CD14-positive monocyte (primary cell): ENCODE measurements around the gene PPA2. TPM values are rescaled to one million over a fixed set of nuclear protein-coding genes. Genes with fewer than 3 reads are reported as not detected.

Source experiments
- DNase-seq, 3 donors: peaks; one replicate each; pipeline ENCODE4 v3.0.0-alpha.2; 2011 to 2022
- H2AFZ ChIP-seq: 2 replicates; pipeline ENCODE4 v1.6.0; 2012; ENCODE audit warnings: mild to moderate bottlenecking, low read depth, low read length, inconsistent platforms; ENCODE audit not compliant: insufficient read depth, poor library complexity, severe bottlenecking
- H3K27ac ChIP-seq, 2 donors: 1 replicate in 1 of 2; 2 replicates in 1 of 2; pipeline ENCODE4 v1.5.1; 2012 to 2013; ENCODE audit warnings: low read length in 2 of 2, control low read depth in 1 of 2, inconsistent platforms in 1 of 2, low read depth in 1 of 2, mild to moderate bottlenecking in 1 of 2
- H3K27me3 ChIP-seq, 2 donors: one replicate each; pipeline versions ENCODE4 v1.6.0 to v1.6.1; 2011 to 2013; ENCODE audit warnings: low read length in 2 of 2; ENCODE audit not compliant: control insufficient read depth in 2 of 2, insufficient read depth in 2 of 2
- H3K36me3 ChIP-seq, 2 donors: replicated peaks in 1 of 2; 1 replicate in 1 of 2; 2 replicates in 1 of 2; pipeline versions ENCODE4 v1.5.1 to v1.6.1; 2012 to 2013; ENCODE audit warnings: low read length in 2 of 2, control low read depth in 1 of 2, inconsistent platforms in 1 of 2, mild to moderate bottlenecking in 1 of 2; ENCODE audit not compliant: insufficient read depth in 2 of 2, control insufficient read depth in 1 of 2
- H3K4me1 ChIP-seq, 2 donors: 1 replicate in 1 of 2; 2 replicates in 1 of 2; pipeline versions ENCODE4 v1.5.1 to v1.6.1; 2012 to 2013; ENCODE audit warnings: low read length in 2 of 2, control low read depth in 1 of 2, inconsistent platforms in 1 of 2, mild to moderate bottlenecking in 1 of 2, moderate library complexity in 1 of 2; ENCODE audit not compliant: insufficient read depth in 2 of 2, control insufficient read depth in 1 of 2
- H3K4me2 ChIP-seq: replicated peaks from 2 replicates; pipeline ENCODE3; 2012; ENCODE audit warnings: low read length, moderate library complexity, mild to moderate bottlenecking; ENCODE audit not compliant: poor library complexity, severe bottlenecking; ENCODE audit errors: extremely low read depth
- H3K4me3 ChIP-seq, 3 experiments: fragments of 200-600 bp in 1 of 3; sonication (generic) in 1 of 3; replicated peaks in 1 of 3; 1 replicate in 2 of 3; 2 replicates in 1 of 3; pipeline ENCODE4 v1.5.1; 2011 to 2013; ENCODE audit warnings: low read length in 3 of 3, mild to moderate bottlenecking in 3 of 3, control low read depth in 2 of 3, low read depth in 2 of 3, inconsistent platforms in 1 of 3, moderate library complexity in 1 of 3
- H3K79me2 ChIP-seq: 2 replicates; pipeline ENCODE4 v1.6.0; 2012; ENCODE audit warnings: mild to moderate bottlenecking, control low read depth, inconsistent platforms, low read length, moderate library complexity; ENCODE audit not compliant: insufficient read depth
- H3K9ac ChIP-seq: 2 replicates; pipeline ENCODE4 v1.6.0; 2017; ENCODE audit warnings: low read length, mild to moderate bottlenecking; ENCODE audit not compliant: insufficient read depth, poor library complexity, severe bottlenecking
- H3K9me3 ChIP-seq, 2 donors: replicated peaks in 1 of 2; 1 replicate in 1 of 2; 2 replicates in 1 of 2; pipeline versions ENCODE4 v1.5.1 to v1.6.1; 2012 to 2013; ENCODE audit warnings: low read length in 2 of 2, control low read depth in 1 of 2; ENCODE audit not compliant: control insufficient read depth in 1 of 2, insufficient read depth in 1 of 2
- H4K20me1 ChIP-seq: 2 replicates; pipeline ENCODE4 v1.6.0; 2012; ENCODE audit warnings: mild to moderate bottlenecking, low read length, control low read depth, moderate library complexity; ENCODE audit not compliant: insufficient read depth
- H3K27ac Mint-ChIP-seq, 7 donors: one replicate each; pipeline ENCODE4 v1.8.0; 2020; ENCODE audit warnings: mild to moderate bottlenecking in 7 of 7, mixed read lengths in 7 of 7, moderate library complexity in 6 of 7, inconsistent platforms in 2 of 7
- H3K27me3 Mint-ChIP-seq, 3 donors: one replicate each; pipeline ENCODE4 v1.8.0; 2021 to 2022; ENCODE audit warnings: low read depth in 3 of 3, mild to moderate bottlenecking in 3 of 3, mixed read lengths in 3 of 3, moderate library complexity in 3 of 3, inconsistent platforms in 1 of 3
- H3K36me3 Mint-ChIP-seq, 2 donors: one replicate each; pipeline ENCODE4 v1.8.0; 2020; ENCODE audit warnings: mixed read lengths in 2 of 2, inconsistent platforms in 1 of 2, mild to moderate bottlenecking in 1 of 2
- H3K4me1 Mint-ChIP-seq: one replicate; pipeline ENCODE4 v1.8.0; 2020; ENCODE audit warnings: mild to moderate bottlenecking, mixed read lengths
- H3K4me3 Mint-ChIP-seq, 2 donors: one replicate each; pipeline ENCODE4 v1.8.0; 2020; ENCODE audit warnings: mild to moderate bottlenecking in 2 of 2, mixed read lengths in 2 of 2, moderate library complexity in 1 of 2
- H3K9me3 Mint-ChIP-seq, 7 donors: one replicate each; pipeline ENCODE4 v1.8.0; 2020 to 2022; ENCODE audit warnings: mixed read lengths in 7 of 7, mild to moderate bottlenecking in 6 of 7, moderate library complexity in 6 of 7, inconsistent platforms in 2 of 7
- WGBS: methylation state at CpG from one replicate; pipeline ENCODE4 v1.1.5; 2013; ENCODE audit warnings: missing lambda C conversion rate; ENCODE audit not compliant: insufficient coverage; 5-methylcytosine and 5-hydroxymethylcytosine counted together
- intact Hi-C, 2 donors: fragments of 100-400 bp; cut with micrococcal nuclease; formaldehyde crosslinking; loops; one replicate each; pipeline versions ENCODE4 v1.15.0 to v1.15.1; 2023
- polyA plus RNA-seq, 3 donors: library from polyadenylated mRNA; depleted of rRNA in 1 of 3; unstranded in 2 of 3; stranded (reverse) in 1 of 3; fragments of 300-500 nt in 2 of 3; fragments of >200 nt in 1 of 3; fragmentation: Illumina TruSeq in 2 of 3; gene quantifications; 1 replicate in 2 of 3; 2 replicates in 1 of 3; pipeline ENCODE4 v1.2.3, GENCODE V29; 2012 to 2021
- TF ChIP-seq, protein P1 (sequence below): fragments of 200-600 bp; IDR thresholded peaks from one replicate; pipeline ENCODE4 v1.8.0; 2022; ENCODE audit warnings: antibody characterized with exemption, mild to moderate bottlenecking

PPA2 gene
- polyA plus RNA-seq, 3 donors, result 24.8 to 128 (median 110) TPM

- no peak overlapping the region for H3K9ac ChIP-seq
- no peak overlapping the region for H2AFZ ChIP-seq
- intact Hi-C loops, result loop anchor here in 1 of 2 donors (5.0 to 10.0 kb wide), 2 partner anchors 278 to 326 kb away; partner anchors contain the start of gene TET2
- peaks cover 9 to 24% of the 10 kb centered on the region in 2 donors for H3K36me3 ChIP-seq
- peaks cover 37 to 43% of the 10 kb centered on the region in 2 donors for H3K4me1 ChIP-seq
- H3K79me2 ChIP-seq, result peaks cover 80% of the 10 kb centered on the region
- Mint-ChIP-seq H3K27ac (peak overlapping the region; percentile 30 to 99 (median 90)), H3K4me1 (peaks cover 48% of the 10 kb centered on the region), H3K27me3 (peaks cover 0 to 3% (median 1%) of the 10 kb centered on the region in 3 donors), H3K4me3 (no peak overlapping the region), H3K9me3 (peaks cover 0 to 9% (median 1%) of the 10 kb centered on the region in 7 donors), H3K36me3 (peaks cover 24 to 26% of the 10 kb centered on the region in 2 donors)
- DNase-seq, result peak; percentile 23 to 45 (median 29)
- H3K4me2 ChIP-seq, result peak overlapping the region; percentile 71
- H4K20me1 ChIP-seq, result peaks cover 24% of the 10 kb centered on the region
- H3K4me3 ChIP-seq, result peak overlapping the region in 1 of 3 experiments; percentile 66
- H3K27me3 ChIP-seq, result no peaks in the 10 kb centered on the region
- H3K27ac ChIP-seq, result peak overlapping the region in 1 of 2 donors; percentile 96
- WGBS, result no CpG with 5 or more reads among the region's 6 CpGs
- TF ChIP-seq, protein P1, sequence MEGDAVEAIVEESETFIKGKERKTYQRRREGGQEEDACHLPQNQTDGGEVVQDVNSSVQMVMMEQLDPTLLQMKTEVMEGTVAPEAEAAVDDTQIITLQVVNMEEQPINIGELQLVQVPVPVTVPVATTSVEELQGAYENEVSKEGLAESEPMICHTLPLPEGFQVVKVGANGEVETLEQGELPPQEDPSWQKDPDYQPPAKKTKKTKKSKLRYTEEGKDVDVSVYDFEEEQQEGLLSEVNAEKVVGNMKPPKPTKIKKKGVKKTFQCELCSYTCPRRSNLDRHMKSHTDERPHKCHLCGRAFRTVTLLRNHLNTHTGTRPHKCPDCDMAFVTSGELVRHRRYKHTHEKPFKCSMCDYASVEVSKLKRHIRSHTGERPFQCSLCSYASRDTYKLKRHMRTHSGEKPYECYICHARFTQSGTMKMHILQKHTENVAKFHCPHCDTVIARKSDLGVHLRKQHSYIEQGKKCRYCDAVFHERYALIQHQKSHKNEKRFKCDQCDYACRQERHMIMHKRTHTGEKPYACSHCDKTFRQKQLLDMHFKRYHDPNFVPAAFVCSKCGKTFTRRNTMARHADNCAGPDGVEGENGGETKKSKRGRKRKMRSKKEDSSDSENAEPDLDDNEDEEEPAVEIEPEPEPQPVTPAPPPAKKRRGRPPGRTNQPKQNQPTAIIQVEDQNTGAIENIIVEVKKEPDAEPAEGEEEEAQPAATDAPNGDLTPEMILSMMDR, result no peak
- H3K9me3 ChIP-seq, result peaks cover 0 to 4% of the 10 kb centered on the region in 2 donors
Observed at GRCh38 chr4:105470766-105471165, 3.1 kb downstream of the PPA2 start.

- Histone ChIP-seq H3K4me1 (peaks cover 37 to 43% of the 10 kb centered on the region in 2 donors), H3K36me3 (peaks cover 9 to 31% of the 10 kb centered on the region in 2 donors), H3K9me3 (peaks cover 4 to 9% of the 10 kb centered on the region in 2 donors), H3K27ac (peak overlapping the region in 1 of 2 donors; percentile 96), H3K27me3 (no peaks in the 10 kb centered on the region), H3K4me2 (no peak overlapping the region), H2AFZ (no peak overlapping the region), H3K79me2 (peaks cover 91% of the 10 kb centered on the region), H4K20me1 (peaks cover 24% of the 10 kb centered on the region), H3K4me3 (no peak overlapping the region), H3K9ac (no peak overlapping the region)
- Mint-ChIP-seq H3K36me3 (peaks cover 32 to 35% of the 10 kb centered on the region in 2 donors), H3K27me3 (peaks cover 0 to 2% (median 1%) of the 10 kb centered on the region in 3 donors), H3K9me3 (peaks cover 0 to 17% (median 5%) of the 10 kb centered on the region in 7 donors), H3K4me3 (no peak overlapping the region), H3K27ac (peak overlapping the region; percentile 76 to 91 (median 87)), H3K4me1 (peaks cover 48% of the 10 kb centered on the region)
- intact Hi-C loops, result loop anchor here in 1 of 2 donors (5.0 to 10.0 kb wide), 3 partner anchors 175 to 325 kb away; partner anchors contain the start of gene TET2
- peak; percentile 29 to 72 (median 63) for DNase-seq
- TF ChIP-seq, protein P1, result no peak
- WGBS, result no CpG with 5 or more reads among the region's 1 CpG
Observed at GRCh38 chr4:105469736-105470135, 4.1 kb downstream of the PPA2 start.
